ENCODE results near the gene BMP2K. TPM values are rescaled to one million over a fixed set of nuclear protein-coding genes. Genes with fewer than 3 reads are reported as not detected.

BMP2K gene
- total RNA-seq, 1 donor from 2014 or later, result 33.3 TPM

DNA sequence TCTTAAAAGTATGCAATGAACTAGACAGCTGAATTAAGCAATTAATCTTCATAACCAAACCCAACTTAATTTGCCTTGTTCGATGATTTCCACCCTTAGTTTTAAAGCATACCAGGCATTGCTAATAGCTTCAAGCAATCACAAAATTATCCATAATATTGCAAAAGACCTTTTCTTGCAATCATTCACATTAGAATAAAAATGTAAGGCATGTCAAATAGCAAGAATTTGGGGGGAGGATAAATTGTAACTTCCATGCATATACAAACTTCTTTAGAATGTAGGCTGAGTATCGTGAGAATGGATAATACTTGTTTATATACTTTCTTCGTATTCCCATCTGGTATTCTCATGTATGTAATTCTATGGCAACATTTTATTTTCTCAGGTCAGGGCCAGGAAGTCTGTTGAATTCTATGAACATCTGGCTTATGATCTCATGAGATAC lies 28.7 kb upstream of the BMP2K start:
- Histone ChIP-seq H4K20me1 (ENCODE audit: insufficient read depth, low read length) (no peaks in the 10 kb centered on the region), H3K79me2 (ENCODE audit: insufficient read depth, low read length) (no peaks in the 10 kb centered on the region), H3K4me3 (ENCODE audit: insufficient read depth, low read depth, low read length) (no peak overlapping the region), H3K27ac (ENCODE audit: low read depth, low read length) (no peak overlapping the region), H3K9ac (ENCODE audit: low read length) (no peak overlapping the region), H3K36me3 (ENCODE audit: insufficient read depth, low read length) (no peaks in the 10 kb centered on the region), H2AFZ (ENCODE audit: low read depth, low read length) (no peak overlapping the region), H3K4me1 (ENCODE audit: insufficient read depth, low read length) (no peaks in the 10 kb centered on the region), H3K4me2 (ENCODE audit: low read length) (no peak overlapping the region), H3K27me3 (ENCODE audit: insufficient read depth, low read length) (no peaks in the 10 kb centered on the region), H3K9me3 (ENCODE audit: insufficient read depth, low read depth, low read length) (no peaks in the 10 kb centered on the region)
- peak; percentile 21 for DNase-seq (ENCODE audit: low read depth)
- Mint-ChIP-seq H3K9me3 (ENCODE audit: unreplicated experiment) (no peaks in the 10 kb centered on the region), H3K27ac (ENCODE audit: unreplicated experiment) (no peak overlapping the region), H3K4me1 (ENCODE audit: low read depth, unreplicated experiment) (peaks cover 3% of the 10 kb centered on the region), H3K27me3 (ENCODE audit: low read depth, unreplicated experiment) (no peaks in the 10 kb centered on the region), H3K36me3 (ENCODE audit: low read depth, unreplicated experiment) (no peaks in the 10 kb centered on the region), H3K4me3 (ENCODE audit: unreplicated experiment) (no peak overlapping the region)
- TF ChIP-seq EZH2 (IDR thresholded peaks at IDR 0.05; ENCODE audit: insufficient read depth, low read length), result no peak
- TF ChIP-seq, protein P1, sequence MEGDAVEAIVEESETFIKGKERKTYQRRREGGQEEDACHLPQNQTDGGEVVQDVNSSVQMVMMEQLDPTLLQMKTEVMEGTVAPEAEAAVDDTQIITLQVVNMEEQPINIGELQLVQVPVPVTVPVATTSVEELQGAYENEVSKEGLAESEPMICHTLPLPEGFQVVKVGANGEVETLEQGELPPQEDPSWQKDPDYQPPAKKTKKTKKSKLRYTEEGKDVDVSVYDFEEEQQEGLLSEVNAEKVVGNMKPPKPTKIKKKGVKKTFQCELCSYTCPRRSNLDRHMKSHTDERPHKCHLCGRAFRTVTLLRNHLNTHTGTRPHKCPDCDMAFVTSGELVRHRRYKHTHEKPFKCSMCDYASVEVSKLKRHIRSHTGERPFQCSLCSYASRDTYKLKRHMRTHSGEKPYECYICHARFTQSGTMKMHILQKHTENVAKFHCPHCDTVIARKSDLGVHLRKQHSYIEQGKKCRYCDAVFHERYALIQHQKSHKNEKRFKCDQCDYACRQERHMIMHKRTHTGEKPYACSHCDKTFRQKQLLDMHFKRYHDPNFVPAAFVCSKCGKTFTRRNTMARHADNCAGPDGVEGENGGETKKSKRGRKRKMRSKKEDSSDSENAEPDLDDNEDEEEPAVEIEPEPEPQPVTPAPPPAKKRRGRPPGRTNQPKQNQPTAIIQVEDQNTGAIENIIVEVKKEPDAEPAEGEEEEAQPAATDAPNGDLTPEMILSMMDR (IDR thresholded peaks at IDR 0.05; ENCODE audit: insufficient read depth, low read depth, low read length), result no peak
- peak; percentile 17 for FAIRE-seq

DNA sequence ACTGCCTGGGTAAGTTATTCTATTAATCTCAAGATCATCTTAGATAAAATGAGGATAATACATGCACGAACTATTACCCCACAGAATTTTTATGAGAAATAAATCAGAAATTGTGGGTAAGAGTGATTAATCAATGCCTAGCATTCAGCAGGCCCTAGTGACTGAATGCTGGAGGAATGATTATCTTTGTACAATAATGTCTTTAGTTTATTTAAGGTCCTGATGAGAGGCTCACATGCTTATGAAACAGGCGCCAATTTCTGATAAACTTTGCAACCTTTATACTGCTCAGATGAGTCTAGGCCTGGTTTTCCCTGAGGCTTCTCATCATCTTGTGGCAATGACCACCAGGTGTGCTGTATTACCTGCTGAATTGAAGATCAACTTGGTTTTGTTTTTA lies 27.8 kb upstream of the BMP2K start:
- H3K4me3 ChIP-seq (ENCODE audit: insufficient read depth, low read depth, low read length), result no peak overlapping the region
- H3K27ac ChIP-seq (ENCODE audit: low read depth, low read length), result no peak overlapping the region
- DNase-seq (ENCODE audit: low read depth) (peak; percentile 6), FAIRE-seq (no peak)
- no peak overlapping the region for H3K4me2 ChIP-seq (ENCODE audit: low read length)
- H3K27me3 ChIP-seq (ENCODE audit: insufficient read depth, low read length), result no peaks in the 10 kb centered on the region
- no peaks in the 10 kb centered on the region for H3K9me3 ChIP-seq (ENCODE audit: insufficient read depth, low read depth, low read length)
- H3K9ac ChIP-seq (ENCODE audit: low read length), result no peak overlapping the region
- Mint-ChIP-seq H3K27ac (ENCODE audit: unreplicated experiment) (no peak overlapping the region), H3K36me3 (ENCODE audit: low read depth, unreplicated experiment) (no peaks in the 10 kb centered on the region), H3K27me3 (ENCODE audit: low read depth, unreplicated experiment) (no peaks in the 10 kb centered on the region), H3K4me1 (ENCODE audit: low read depth, unreplicated experiment) (peaks cover 3% of the 10 kb centered on the region), H3K9me3 (ENCODE audit: unreplicated experiment) (no peaks in the 10 kb centered on the region), H3K4me3 (ENCODE audit: unreplicated experiment) (no peak overlapping the region)
- no peaks in the 10 kb centered on the region for H3K36me3 ChIP-seq (ENCODE audit: insufficient read depth, low read length)
- no peaks in the 10 kb centered on the region for H3K79me2 ChIP-seq (ENCODE audit: insufficient read depth, low read length)
- no peak overlapping the region for H2AFZ ChIP-seq (ENCODE audit: low read depth, low read length)
- H3K4me1 ChIP-seq (ENCODE audit: insufficient read depth, low read length), result no peaks in the 10 kb centered on the region
- no peaks in the 10 kb centered on the region for H4K20me1 ChIP-seq (ENCODE audit: insufficient read depth, low read length)
- no peak for TF ChIP-seq EZH2 (IDR thresholded peaks at IDR 0.05; ENCODE audit: insufficient read depth, low read length)
- TF ChIP-seq, protein P1 (IDR thresholded peaks at IDR 0.05; ENCODE audit: insufficient read depth, low read depth, low read length), result no peak

DNA sequence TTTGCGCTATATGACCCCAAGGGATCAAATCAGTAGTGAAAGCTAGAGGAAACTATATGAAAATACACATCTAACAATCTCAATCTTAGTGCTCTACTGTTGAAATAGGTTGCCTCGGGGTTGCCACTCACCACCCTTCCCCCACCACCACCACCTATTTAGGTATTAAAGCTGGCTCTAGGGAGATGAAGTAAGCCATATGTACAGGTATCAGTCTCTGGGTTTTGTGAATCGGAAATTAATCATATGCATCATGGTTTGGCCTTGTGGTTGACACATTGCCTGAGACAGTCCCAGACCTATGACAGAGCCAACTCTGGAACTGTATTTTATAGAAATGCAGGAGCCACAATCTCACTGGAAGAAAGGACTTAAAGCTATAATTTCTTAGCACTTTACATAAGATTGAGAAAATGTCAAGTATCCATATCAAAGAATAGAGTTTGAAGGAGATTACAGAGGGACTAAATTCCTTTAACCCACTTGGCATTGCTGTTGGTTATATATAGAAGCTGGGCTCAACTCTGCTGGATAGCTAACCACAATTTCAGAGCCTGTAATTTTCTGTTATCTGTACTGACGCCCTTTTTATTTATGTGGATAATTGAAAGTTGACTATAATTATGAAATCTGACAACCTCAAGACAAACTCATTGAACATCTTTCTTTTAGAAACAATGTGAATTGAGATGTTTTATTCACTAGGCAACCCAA lies 26.7 kb upstream of the BMP2K start:
- Mint-ChIP-seq H3K27me3 (ENCODE audit: low read depth, unreplicated experiment) (no peaks in the 10 kb centered on the region), H3K36me3 (ENCODE audit: low read depth, unreplicated experiment) (no peaks in the 10 kb centered on the region), H3K4me3 (ENCODE audit: unreplicated experiment) (no peak overlapping the region), H3K4me1 (ENCODE audit: low read depth, unreplicated experiment) (peaks cover 3% of the 10 kb centered on the region), H3K27ac (ENCODE audit: unreplicated experiment) (no peak overlapping the region), H3K9me3 (ENCODE audit: unreplicated experiment) (no peaks in the 10 kb centered on the region)
- H3K4me2 ChIP-seq (ENCODE audit: low read length), result no peak overlapping the region
- TF ChIP-seq, protein P1 (IDR thresholded peaks at IDR 0.05; ENCODE audit: insufficient read depth, low read depth, low read length), result no peak
- TF ChIP-seq EZH2 (IDR thresholded peaks at IDR 0.05; ENCODE audit: insufficient read depth, low read length), result no peak
- no peak overlapping the region for H3K4me3 ChIP-seq (ENCODE audit: insufficient read depth, low read depth, low read length)
- no peaks in the 10 kb centered on the region for H4K20me1 ChIP-seq (ENCODE audit: insufficient read depth, low read length)
- no peak overlapping the region for H2AFZ ChIP-seq (ENCODE audit: low read depth, low read length)
- H3K27me3 ChIP-seq (ENCODE audit: insufficient read depth, low read length), result no peaks in the 10 kb centered on the region
- no peaks in the 10 kb centered on the region for H3K4me1 ChIP-seq (ENCODE audit: insufficient read depth, low read length)
- H3K27ac ChIP-seq (ENCODE audit: low read depth, low read length), result no peak overlapping the region
- DNase-seq (ENCODE audit: low read depth) (peak; percentile 45), FAIRE-seq (no peak)
- H3K9ac ChIP-seq (ENCODE audit: low read length), result no peak overlapping the region
- H3K9me3 ChIP-seq (ENCODE audit: insufficient read depth, low read depth, low read length), result no peaks in the 10 kb centered on the region
- no peaks in the 10 kb centered on the region for H3K79me2 ChIP-seq (ENCODE audit: insufficient read depth, low read length)
- no peaks in the 10 kb centered on the region for H3K36me3 ChIP-seq (ENCODE audit: insufficient read depth, low read length)
